Activated CD8-positive, alpha-beta memory T cell treated with anti-CD3 and anti-CD28 coated beads, Interleukin-2, amount 50 U/mL, for 48 hours (primary cell): ENCODE measurements around the gene FKBP9.
"Not testable (repeated sequence)": the region's sequence is repeated elsewhere in the genome, so short reads cannot be mapped to it uniquely, and the experiment has no call there.

Experiments
- DNase-seq: peaks from one replicate; pipeline ENCODE4 v3.0.0-alpha.2; 2020

The FKBP9 gene

GRCh38 chr7:32957326-32958045, at the start of gene FKBP9:
Gene FKBP9, plus strand, starts transcription at chr7:32957440. Its CDS starts 134 bp downstream, at chr7:32957574.
- peak; percentile 57 for DNase-seq

- DNase-seq: no peak
These were observed 47.0 kb upstream of the FKBP9 start for GRCh38 chr7:32910195-32910594.

GRCh38 chr7:32914184-32914583, 43.1 kb upstream of the FKBP9 start:
- no peak for DNase-seq

GRCh38 chr7:32915041-32915536, 42.2 kb upstream of the FKBP9 start:
- DNase-seq: no peak

- no peak for DNase-seq
These were observed 41.2 kb upstream of the FKBP9 start for GRCh38 chr7:32916006-32916405.

GRCh38 chr7:32916994-32917393, 40.2 kb upstream of the FKBP9 start:
- not testable (repeated sequence) for DNase-seq

GRCh38 chr7:32921896-32922295, 35.3 kb upstream of the FKBP9 start:
- no peak for DNase-seq

GRCh38 chr7:32928785-32929298, 28.4 kb upstream of the FKBP9 start:
- no peak for DNase-seq

GRCh38 chr7:32929430-32930143, 27.7 kb upstream of the FKBP9 start:
- no peak for DNase-seq

- no peak for DNase-seq
These were observed 26.9 kb upstream of the FKBP9 start for GRCh38 chr7:32930378-32930777.

GRCh38 chr7:32935558-32935957, 21.7 kb upstream of the FKBP9 start:
- DNase-seq: no peak

- no peak for DNase-seq
These were observed 20.6 kb upstream of the FKBP9 start for GRCh38 chr7:32936689-32937088.

- no peak for DNase-seq
These were observed 19.7 kb upstream of the FKBP9 start for GRCh38 chr7:32937344-32938174.

- DNase-seq: no peak
These were observed 16.1 kb upstream of the FKBP9 start for GRCh38 chr7:32941181-32941580.

GRCh38 chr7:32941681-32942414, 15.4 kb upstream of the FKBP9 start:
- DNase-seq: no peak

- peak; percentile 84 for DNase-seq
These were observed 14.6 kb upstream of the FKBP9 start for GRCh38 chr7:32942415-32943251.

- no peak for DNase-seq
These were observed 13.8 kb upstream of the FKBP9 start for GRCh38 chr7:32943252-32944030.

GRCh38 chr7:32947420-32947983, 9.7 kb upstream of the FKBP9 start:
- DNase-seq: no peak

GRCh38 chr7:32948202-32948601, 9.0 kb upstream of the FKBP9 start:
- no peak for DNase-seq

GRCh38 chr7:32952876-32953275, 4.4 kb upstream of the FKBP9 start:
- DNase-seq: no peak
